GM21447 (cell line): ENCODE results near the gene HNRNPDL.
"Not testable (repeated sequence)": the region's sequence is repeated elsewhere in the genome, so short reads cannot be mapped to it uniquely, and the experiment has no call there.

Source experiments
- ATAC-seq: cut with Tn5 transposase; IDR thresholded peaks from one replicate; pipeline ENCODE4 v1.9.1; 2021; ENCODE audit not compliant: unreplicated experiment

The HNRNPDL gene

DNA sequence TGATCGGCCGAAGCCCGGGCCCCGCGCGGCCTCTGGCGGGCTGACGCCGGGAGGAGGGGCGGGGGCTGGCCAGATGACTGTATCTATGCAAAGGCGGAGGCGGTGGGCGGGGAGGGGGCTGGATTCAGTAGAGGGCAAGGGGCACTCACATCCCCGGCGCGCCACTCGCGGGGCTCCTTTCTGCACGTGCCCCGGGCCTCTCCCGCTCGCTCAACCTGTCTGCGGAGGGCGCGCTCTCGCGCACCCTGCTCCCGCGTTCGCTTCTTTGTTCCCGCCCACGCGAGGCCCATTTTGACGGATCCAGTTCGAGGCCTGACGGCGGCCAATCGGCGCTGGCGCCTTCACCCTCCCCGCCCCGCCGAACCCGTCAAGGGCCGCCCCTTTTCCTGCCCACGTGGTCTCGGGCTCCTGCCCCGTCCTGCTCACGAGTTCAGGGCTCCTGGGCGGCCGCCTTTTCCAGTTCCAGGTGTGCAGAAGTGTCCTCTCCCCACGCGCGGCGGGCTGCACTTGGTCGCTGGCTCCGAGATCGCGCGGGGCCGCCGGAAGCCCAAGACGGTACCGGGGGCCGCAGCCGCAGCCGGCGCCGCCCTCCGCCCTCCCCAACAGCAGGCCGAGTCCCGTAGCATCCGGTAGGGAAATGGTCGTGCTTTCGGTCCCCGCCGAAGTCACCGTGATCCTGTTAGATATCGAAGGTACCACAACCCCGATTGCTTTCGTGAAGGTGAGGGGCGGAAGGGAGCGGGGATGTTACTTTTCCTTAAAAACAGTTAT lies at the start of gene HNRNPDL, which contains the start of gene ENOPH1:
Gene HNRNPDL (minus strand): TSS at position 270 of the 771 bp plus-strand sequence. CDS start 772 bp downstream, outside the sequence.
Gene ENOPH1 (plus strand): TSS at position 398 of the 771 bp plus-strand sequence. CDS start 240 bp downstream, at position 638.
- peak; percentile 69 for ATAC-seq

DNA sequence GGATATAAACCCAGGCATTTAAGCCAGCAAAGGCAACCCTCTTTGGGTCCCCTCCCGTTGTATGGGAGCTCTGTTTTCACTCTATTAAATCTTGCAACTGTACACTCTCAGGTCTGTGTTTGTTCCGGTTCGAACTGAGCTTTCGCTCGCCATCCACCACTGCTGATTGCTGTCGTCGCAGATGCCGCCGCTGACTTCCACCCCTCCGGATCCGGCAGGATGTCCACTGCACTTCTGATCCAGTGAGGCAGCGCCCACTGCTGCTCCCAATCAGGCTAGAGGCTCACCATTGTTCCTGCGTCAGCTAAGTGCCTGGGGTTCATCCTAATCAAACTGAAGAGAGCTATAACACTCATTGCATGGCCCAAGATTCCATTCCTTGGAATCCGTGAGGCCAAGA lies 49.3 kb upstream of the HNRNPDL start:
- ATAC-seq: no peak

GRCh38 chr4:82477469-82477868 lies 47.2 kb upstream of the HNRNPDL start:
- ATAC-seq: not testable (repeated sequence)

- ATAC-seq: not testable (repeated sequence)
Measured at GRCh38 chr4:82475931-82476330, 45.7 kb upstream of the HNRNPDL start.

DNA sequence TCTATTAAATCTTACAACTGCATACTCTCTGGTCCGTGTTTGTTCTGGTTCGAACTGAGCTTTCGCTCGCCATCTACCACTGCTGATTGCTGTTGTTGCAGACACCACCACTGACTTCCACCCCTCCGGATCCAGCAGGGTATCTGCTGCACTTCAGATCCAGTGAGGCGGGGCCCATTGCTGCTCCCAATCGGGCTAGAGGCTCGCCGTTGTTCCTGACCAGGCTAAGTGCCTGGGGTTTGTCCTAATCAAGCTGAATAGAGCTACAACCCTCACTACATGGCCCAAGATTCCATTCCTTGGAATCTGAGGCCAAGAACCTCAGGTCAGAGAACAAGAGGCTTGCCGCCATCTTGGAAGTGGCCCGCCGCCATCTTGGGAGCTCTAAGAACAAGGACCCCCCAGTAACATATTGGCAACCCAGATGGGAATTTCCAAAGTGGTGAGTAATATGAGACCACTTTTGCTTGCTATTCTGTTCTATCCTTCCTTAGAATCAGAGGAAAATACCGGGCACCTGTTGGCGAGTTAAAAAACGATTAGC lies 43.4 kb upstream of the HNRNPDL start:
- ATAC-seq: no peak

GRCh38 chr4:82473080-82473479 lies 42.8 kb upstream of the HNRNPDL start:
- not testable (repeated sequence) for ATAC-seq

GRCh38 chr4:82469791-82470345 lies 39.6 kb upstream of the HNRNPDL start:
- ATAC-seq: no peak

- ATAC-seq: no peak
Measured at GRCh38 chr4:82467471-82467870, 37.2 kb upstream of the HNRNPDL start.

- no peak for ATAC-seq
Measured at GRCh38 chr4:82463221-82463620, 33.0 kb upstream of the HNRNPDL start.

GRCh38 chr4:82462415-82462831 lies 32.2 kb upstream of the HNRNPDL start:
- peak; percentile 81 for ATAC-seq

- no peak for ATAC-seq
Measured at GRCh38 chr4:82461710-82462109, 31.4 kb upstream of the HNRNPDL start.

- no peak for ATAC-seq
Measured at GRCh38 chr4:82458729-82459128, 28.5 kb upstream of the HNRNPDL start.

DNA sequence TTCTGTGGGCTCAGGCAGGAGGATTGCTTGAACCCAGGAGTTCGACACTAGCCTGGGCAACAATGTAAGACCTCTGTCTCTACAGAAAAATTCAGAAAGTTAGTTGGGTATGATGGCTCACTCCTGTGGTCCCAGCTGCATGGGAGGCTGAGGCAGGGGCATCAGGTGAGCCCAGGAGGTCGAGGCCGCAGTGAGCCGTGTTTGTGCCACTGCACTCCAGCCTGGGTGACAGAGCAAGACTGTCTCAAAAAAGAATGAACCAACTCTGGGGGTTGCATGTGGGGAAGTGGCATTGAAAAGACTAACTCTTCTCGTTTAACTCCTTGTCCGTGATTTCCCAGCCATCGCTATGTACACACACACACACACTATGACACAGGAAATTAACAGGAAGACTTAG lies 27.0 kb upstream of the HNRNPDL start:
- ATAC-seq: no peak

- no peak for ATAC-seq
Measured at GRCh38 chr4:82452026-82452425, 21.8 kb upstream of the HNRNPDL start.

- no peak for ATAC-seq
Measured at GRCh38 chr4:82450966-82451755, 20.9 kb upstream of the HNRNPDL start.

GRCh38 chr4:82447886-82448285 lies 17.6 kb upstream of the HNRNPDL start:
- no peak for ATAC-seq

GRCh38 chr4:82439088-82439487 lies 8.8 kb upstream of the HNRNPDL start:
- no peak for ATAC-seq

GRCh38 chr4:82437285-82438005 lies 7.2 kb upstream of the HNRNPDL start:
- ATAC-seq: no peak

- ATAC-seq: no peak
Measured at GRCh38 chr4:82436780-82437179, 6.5 kb upstream of the HNRNPDL start.

GRCh38 chr4:82436130-82436529 lies 5.9 kb upstream of the HNRNPDL start:
- ATAC-seq: no peak

- ATAC-seq: no peak
Measured at GRCh38 chr4:82434949-82435348, 4.7 kb upstream of the HNRNPDL start.
